Thoracic aorta (tissue), 2 donors: ENCODE results near the gene ADPRHL1. TPM values are rescaled to one million over a fixed set of nuclear protein-coding genes. Genes with fewer than 3 reads are reported as not detected.

Experiments
- ATAC-seq: fragments of 150-250 bp; one replicate; pipeline ENCODE4 v1.8.0; 2017; ENCODE audit warnings: low read depth; ENCODE audit not compliant: insufficient number of reproducible peaks, low FRiP score
- DNase-seq: peaks from one replicate; pipeline ENCODE4 v3.0.0-alpha.2; 2020; ENCODE audit warnings: low spot score
- H3K27ac ChIP-seq, 2 donors: fragments of 200-600 bp; sonication (generic); 1 replicate in 1 of 2; 2 replicates in 1 of 2; pipeline ENCODE4 v1.5.1; 2016; ENCODE audit warnings: mild to moderate bottlenecking in 2 of 2, moderate library complexity in 2 of 2
- H3K27me3 ChIP-seq: fragments of 200-600 bp; sonication (generic); replicated peaks from 2 replicates; pipeline ENCODE4 v1.6.0; 2016; ENCODE audit warnings: mild to moderate bottlenecking; ENCODE audit not compliant: insufficient read depth
- H3K36me3 ChIP-seq: fragments of 200-600 bp; sonication (generic); one replicate; pipeline ENCODE4 v1.5.1; 2016
- H3K4me1 ChIP-seq, 2 donors: fragments of 200-600 bp; sonication (generic); 1 replicate in 1 of 2; 2 replicates in 1 of 2; pipeline versions ENCODE4 v1.5.1 to v1.6.0; 2016; ENCODE audit warnings: low read depth in 2 of 2, mild to moderate bottlenecking in 1 of 2; ENCODE audit not compliant: control insufficient read depth in 1 of 2
- H3K4me3 ChIP-seq: fragments of 200-600 bp; sonication (generic); 2 replicates; pipeline ENCODE4 v1.5.1; 2016; ENCODE audit warnings: mild to moderate bottlenecking
- H3K9me3 ChIP-seq: fragments of 200-600 bp; sonication (generic); 2 replicates; pipeline ENCODE4 v1.5.1; 2016
- total RNA-seq, 2 donors: library from RNA; depleted of rRNA; stranded (reverse); fragments of >200 nt; gene quantifications; one replicate each; pipeline versions ENCODE4 v1.1.0 to v1.2.3, GENCODE V29; 2016
- TF ChIP-seq, protein P1 (sequence below): fragments of 200-600 bp; sonication (generic); IDR thresholded peaks from one replicate; pipeline ENCODE4 v1.5.1; 2019; ENCODE audit warnings: antibody characterized with exemption

Gene ADPRHL1
- total RNA-seq, 2 donors from 2014 or later, result 11.8 to 12.6 TPM

DNA sequence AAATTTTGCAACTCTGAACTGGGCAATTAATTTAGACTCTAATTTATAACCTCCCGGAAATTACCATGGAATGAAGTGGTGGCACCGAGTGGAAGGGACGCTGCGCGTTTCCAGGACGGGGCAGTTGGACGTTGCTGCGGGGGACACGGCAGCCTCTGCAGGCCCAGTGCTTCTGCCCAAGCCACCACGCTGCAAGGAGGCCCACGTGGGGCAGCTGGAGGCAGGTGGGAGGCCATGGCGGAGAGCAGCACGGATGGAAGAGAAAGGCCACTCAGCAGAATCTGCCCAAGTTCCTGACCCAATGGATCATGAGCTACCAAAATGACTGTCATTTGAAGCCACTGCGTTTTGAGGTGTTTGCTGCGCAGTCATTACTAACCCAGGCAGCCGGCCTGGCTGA lies 11.2 kb upstream of the ADPRHL1 start:
- Histone ChIP-seq H3K4me3 (no peak overlapping the region), H3K36me3 (peaks cover 22% of the 10 kb centered on the region), H3K4me1 (no peaks in the 10 kb centered on the region), H3K27ac (no peak overlapping the region), H3K9me3 (no peaks in the 10 kb centered on the region), H3K27me3 (no peaks in the 10 kb centered on the region)
- TF ChIP-seq, protein P1, sequence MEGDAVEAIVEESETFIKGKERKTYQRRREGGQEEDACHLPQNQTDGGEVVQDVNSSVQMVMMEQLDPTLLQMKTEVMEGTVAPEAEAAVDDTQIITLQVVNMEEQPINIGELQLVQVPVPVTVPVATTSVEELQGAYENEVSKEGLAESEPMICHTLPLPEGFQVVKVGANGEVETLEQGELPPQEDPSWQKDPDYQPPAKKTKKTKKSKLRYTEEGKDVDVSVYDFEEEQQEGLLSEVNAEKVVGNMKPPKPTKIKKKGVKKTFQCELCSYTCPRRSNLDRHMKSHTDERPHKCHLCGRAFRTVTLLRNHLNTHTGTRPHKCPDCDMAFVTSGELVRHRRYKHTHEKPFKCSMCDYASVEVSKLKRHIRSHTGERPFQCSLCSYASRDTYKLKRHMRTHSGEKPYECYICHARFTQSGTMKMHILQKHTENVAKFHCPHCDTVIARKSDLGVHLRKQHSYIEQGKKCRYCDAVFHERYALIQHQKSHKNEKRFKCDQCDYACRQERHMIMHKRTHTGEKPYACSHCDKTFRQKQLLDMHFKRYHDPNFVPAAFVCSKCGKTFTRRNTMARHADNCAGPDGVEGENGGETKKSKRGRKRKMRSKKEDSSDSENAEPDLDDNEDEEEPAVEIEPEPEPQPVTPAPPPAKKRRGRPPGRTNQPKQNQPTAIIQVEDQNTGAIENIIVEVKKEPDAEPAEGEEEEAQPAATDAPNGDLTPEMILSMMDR, result no peak
- no peak for DNase-seq
- no peak for ATAC-seq

DNA sequence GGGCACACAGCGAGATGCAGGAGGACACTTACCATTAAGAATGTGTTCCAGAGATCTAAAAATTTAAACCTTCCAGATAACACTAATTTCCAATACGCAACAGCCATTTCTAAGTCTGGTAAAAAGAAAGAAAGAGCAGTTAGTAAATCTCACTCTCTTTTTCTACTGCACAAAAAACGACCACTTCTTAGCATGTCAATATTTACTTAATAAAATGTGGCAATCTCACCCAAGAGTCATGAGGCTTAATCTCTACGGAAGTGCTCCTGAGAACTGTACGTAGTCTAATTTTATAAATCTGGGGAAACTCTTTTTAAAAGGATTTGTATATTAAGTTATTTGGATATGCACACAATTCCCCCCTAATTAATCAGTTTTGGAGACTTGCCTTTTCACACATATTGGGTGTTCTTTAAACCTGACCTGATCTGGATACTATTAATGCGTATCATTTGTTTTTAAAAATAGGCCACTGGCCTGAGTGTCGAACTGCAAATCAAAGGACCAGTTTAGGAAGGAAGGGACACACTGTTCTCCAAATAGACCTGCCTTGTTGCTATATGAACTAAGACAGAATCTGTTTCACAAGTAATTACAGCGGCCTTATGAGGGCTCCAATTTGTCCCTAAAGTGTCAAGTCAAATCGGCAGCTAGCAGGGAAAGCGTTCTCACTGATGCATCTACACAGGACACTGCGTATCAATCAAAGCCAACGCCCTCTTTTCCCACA lies 7.9 kb upstream of the ADPRHL1 start:
- H3K9me3 ChIP-seq, result no peaks in the 10 kb centered on the region
- no peak overlapping the region for H3K27ac ChIP-seq
- DNase-seq (no peak), ATAC-seq (no peak)
- no peak overlapping the region for H3K4me3 ChIP-seq
- H3K27me3 ChIP-seq, result no peaks in the 10 kb centered on the region
- no peaks in the 10 kb centered on the region for H3K4me1 ChIP-seq
- TF ChIP-seq, protein P1, result no peak
- H3K36me3 ChIP-seq, result peaks cover 28% of the 10 kb centered on the region

DNA sequence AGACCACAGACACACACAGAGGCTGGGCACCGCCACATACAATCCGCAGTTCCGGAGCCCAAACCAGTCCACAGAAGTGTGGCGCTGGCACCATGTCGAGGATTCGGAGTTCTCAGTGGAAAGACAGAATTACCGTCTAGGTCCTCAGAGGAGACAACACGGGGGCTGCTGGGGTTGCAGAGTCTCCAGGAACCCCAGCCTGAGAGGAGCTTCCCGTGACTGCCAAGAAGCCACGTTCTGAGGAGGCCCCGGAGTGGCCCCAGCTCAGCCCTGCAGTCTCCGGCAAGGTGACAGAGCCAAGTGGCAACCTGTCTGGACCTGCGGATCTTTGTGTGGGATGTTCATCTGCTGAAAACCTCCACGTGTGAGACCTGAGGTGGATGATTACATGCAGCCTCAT lies 7.3 kb upstream of the ADPRHL1 start:
- ATAC-seq, result no peak
- no peaks in the 10 kb centered on the region for H3K9me3 ChIP-seq
- no peak overlapping the region for H3K4me3 ChIP-seq
- no peaks in the 10 kb centered on the region for H3K27me3 ChIP-seq
- DNase-seq, result no peak
- TF ChIP-seq, protein P1, result no peak
- peaks cover 28% of the 10 kb centered on the region for H3K36me3 ChIP-seq
- H3K4me1 ChIP-seq, result no peaks in the 10 kb centered on the region
- no peak overlapping the region for H3K27ac ChIP-seq

DNA sequence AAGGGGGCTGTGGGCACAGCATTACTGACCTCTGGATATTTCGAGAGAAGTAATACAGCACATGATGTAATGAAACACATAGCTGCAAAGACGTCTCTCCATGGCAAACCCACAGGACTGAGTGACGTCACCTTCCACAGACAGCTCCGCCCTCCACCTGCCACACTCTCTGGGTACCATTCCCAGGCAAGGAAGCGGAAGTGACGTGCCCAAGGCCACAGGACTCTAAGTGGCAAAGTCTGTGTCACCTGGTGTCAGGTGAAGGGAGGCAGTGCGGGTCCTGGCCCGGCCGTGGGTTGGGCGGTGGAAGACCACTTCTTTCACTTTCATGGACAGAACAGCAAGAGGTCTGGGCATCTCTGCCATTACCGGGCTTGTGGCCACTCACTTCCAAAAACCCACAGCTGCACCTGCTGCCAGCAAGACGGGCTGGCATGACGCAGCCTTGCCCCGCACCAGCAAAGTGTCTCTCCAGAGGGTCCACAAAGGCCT lies 6.8 kb upstream of the ADPRHL1 start:
- H3K9me3 ChIP-seq, result no peaks in the 10 kb centered on the region
- TF ChIP-seq, protein P1, result no peak
- no peak for ATAC-seq
- H3K4me1 ChIP-seq, result no peaks in the 10 kb centered on the region
- H3K27ac ChIP-seq, result no peak overlapping the region
- DNase-seq, result no peak
- H3K4me3 ChIP-seq, result no peak overlapping the region
- H3K36me3 ChIP-seq, result peaks cover 30% of the 10 kb centered on the region
- H3K27me3 ChIP-seq, result no peaks in the 10 kb centered on the region

DNA sequence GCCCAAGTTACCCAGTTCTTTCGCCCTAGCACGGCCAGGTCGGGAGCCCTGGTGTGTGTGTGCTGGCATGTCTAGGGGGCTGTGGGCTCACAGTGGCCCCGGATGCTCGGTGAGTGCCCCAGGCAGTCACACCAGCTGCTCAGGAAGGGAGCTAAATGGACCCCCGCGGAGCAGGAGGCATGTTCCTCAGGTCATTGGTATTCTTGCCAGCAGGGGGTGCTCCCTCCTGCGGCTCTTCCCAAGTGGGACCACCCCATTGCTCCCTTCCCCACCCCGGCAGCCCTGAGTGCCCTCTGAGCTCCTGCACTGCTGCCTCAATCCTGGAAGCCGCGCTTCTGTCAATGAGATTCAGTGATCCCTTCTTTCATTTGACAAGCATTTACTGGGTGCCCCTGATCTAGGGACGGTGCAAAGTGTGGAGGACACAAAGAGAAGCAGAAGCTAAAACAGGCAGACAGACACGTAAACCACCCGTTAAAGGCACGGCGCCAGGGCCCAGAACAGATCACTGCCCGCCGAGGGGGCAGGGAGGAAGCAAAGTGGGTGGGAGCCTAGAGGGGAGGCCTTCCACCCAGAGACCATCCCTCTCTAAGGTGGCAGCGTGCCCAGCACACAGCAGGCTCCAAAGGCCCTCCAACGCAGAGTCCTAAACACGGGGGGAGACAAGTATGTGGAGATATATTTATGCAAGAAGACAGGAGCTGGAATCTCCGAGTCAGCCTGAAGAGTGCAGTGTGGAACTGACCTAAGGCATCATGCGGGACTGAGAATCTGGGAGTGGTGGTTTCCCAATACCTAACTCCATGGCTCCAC lies 5.2 kb upstream of the ADPRHL1 start:
- H3K36me3 ChIP-seq, result peaks cover 36% of the 10 kb centered on the region
- H3K27ac ChIP-seq, result no peak overlapping the region
- no peak overlapping the region for H3K4me3 ChIP-seq

More for the DNA sequence above, 5.2 kb upstream of the ADPRHL1 start:
- H3K4me1 ChIP-seq, result no peaks in the 10 kb centered on the region
- DNase-seq (no peak), ATAC-seq (no peak)
- H3K27me3 ChIP-seq, result no peaks in the 10 kb centered on the region
- no peaks in the 10 kb centered on the region for H3K9me3 ChIP-seq
- TF ChIP-seq, protein P1, result no peak
